HG03565 (cell line): ENCODE data around the gene FYB1.

Experiments
- ATAC-seq: cut with Tn5 transposase; IDR thresholded peaks from one replicate; pipeline ENCODE4 v1.9.1; 2021; ENCODE audit warnings: mild to moderate bottlenecking, moderate library complexity; ENCODE audit not compliant: unreplicated experiment

Gene FYB1

GRCh38 chr5:39164529-39165402 lies 54.6 kb downstream of the FYB1 start:
- no peak for ATAC-seq

- ATAC-seq = no peak
Measured at GRCh38 chr5:39164016-39164415, 55.3 kb downstream of the FYB1 start.

- ATAC-seq = no peak
Measured at GRCh38 chr5:39161578-39161977, 57.8 kb downstream of the FYB1 start.

GRCh38 chr5:39160576-39161213 lies 58.7 kb downstream of the FYB1 start:
- ATAC-seq = no peak

DNA sequence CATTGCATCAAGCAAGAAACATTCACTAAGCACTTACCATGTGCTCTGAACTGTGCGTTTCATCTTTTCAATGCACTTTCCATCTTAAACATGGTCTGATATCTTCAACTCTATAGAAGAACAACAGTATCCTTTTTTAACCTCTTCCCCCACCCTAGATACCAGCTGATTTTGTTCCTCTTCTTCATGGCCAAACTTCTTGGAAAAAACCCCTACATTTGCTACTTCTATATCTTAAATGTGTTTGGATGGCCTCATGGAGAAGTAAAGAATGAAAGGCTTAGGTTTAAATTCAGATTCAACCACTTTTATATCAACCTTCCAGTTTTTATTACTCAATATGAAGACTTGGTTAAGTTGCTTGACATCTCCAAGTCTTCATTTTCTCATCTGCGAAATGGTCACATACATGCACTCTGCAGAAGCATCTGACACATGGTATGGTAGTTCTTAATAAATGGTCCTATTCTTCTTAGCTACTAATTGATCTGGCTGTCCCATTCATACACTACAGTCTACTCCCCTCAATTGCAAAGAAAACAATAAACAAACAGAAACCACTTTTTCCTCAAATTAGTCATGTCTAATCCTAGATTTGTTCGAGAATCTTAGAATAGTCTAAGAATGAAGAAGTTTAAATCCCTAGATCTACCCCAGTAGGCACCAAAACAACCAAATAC lies 59.4 kb downstream of the FYB1 start:
- ATAC-seq = no peak

GRCh38 chr5:39158786-39159185 lies 60.6 kb downstream of the FYB1 start:
- ATAC-seq = no peak

DNA sequence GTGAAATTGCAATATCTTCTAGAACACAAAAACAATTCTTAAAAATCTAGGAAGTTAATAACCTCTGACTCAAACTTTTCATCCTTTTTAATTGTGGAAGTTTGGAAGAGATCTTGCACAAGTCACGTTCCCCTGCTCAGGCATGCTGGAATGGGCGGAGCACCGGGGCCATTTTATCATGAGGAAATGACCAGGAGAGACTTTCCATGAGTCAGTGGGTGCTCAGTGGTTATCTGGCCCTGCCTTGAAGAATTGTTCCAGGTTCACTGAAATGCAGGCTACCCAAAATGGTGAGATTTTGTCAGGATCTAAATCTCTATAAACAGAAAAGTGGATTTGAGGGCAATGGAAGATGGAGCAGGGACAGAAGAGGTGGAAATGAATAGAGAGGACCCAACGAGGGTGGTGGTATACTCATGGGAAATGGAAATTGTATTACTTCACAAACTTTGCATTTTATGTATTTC lies 61.2 kb downstream of the FYB1 start:
- ATAC-seq = no peak

- no peak for ATAC-seq
Measured at GRCh38 chr5:39157701-39158100, 61.7 kb downstream of the FYB1 start.

- no peak for ATAC-seq
Measured at GRCh38 chr5:39156082-39156481, 63.3 kb downstream of the FYB1 start.

DNA sequence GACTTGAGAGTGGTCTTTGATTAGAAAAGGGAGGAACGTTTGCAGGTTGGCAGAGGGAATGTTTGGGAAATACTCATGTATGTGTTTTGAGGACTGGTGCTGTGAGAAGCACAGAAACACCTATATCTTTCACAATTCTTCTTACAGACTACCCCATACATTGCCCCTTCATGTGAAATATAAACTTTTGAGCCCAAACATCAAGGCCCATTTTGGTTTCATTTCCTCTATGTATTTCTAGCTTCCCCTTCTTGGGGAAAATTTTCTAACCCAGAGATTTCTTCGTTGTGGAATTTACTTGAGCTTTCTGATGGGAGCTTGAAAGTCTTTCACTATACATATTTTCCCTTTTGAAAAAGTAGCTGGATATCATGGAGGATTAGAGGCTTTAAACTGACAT lies 67.6 kb downstream of the FYB1 start:
- ATAC-seq = no peak

GRCh38 chr5:39149966-39150365 lies 69.4 kb downstream of the FYB1 start:
- no peak for ATAC-seq

DNA sequence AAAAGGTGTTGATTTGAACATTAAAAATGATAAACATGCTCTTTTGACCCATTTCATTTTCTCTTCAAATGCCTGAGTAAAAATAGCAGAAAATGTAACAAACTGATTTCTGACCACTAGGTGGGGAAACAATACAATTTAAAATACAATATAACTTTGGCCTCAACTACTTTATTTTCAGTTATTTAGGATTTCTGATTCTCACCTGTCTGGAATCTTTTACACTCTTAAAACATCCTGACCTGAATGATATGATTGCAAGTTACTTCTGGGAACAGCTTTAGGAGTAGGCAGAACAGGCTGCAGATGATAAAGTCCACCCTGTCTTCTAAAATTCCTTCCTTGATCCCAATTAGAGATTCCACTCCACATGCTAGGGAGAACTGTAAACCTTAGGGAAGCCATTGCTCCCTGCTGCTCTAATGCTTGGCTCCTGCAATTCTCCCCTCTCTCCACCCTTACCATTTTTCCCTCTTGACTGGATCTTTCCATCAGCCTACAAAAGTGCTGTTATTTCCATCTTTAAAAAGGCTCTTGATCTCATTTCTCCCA lies 70.3 kb downstream of the FYB1 start:
- no peak for ATAC-seq

- ATAC-seq = no peak
Measured at GRCh38 chr5:39146831-39147540, 72.4 kb downstream of the FYB1 start.

DNA sequence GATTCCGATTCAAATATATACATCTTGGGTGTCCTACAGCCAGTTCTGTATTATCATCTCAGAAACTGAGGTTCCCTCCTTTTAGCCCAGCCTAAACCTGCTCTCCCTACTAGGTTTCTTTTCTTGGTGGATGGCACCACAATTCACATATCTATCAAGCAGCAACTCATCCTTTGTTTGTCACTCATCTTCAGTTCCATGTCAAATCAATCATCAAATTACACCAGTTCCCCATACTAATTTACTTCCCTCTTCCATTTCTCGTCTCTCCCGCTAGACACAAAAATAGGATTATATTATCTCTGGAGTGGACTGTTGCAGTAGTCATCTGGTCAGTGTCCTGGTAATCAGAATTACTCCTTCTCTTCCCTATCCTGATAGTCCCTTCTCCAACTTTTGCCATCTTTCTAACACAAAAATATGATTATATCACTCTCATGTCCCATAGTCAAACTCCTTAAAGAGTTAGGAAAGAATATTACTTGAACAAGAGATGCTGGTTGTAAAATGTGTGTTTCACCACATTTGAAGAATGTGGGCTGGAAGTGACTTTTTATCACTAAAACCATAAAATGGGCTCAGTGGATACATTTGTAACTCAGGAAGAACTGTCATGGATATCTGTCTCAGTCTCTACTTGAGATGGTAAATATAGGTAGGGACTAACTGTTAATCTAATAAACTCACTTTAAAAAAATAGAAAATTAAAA lies 76.1 kb downstream of the FYB1 start:
- no peak for ATAC-seq

DNA sequence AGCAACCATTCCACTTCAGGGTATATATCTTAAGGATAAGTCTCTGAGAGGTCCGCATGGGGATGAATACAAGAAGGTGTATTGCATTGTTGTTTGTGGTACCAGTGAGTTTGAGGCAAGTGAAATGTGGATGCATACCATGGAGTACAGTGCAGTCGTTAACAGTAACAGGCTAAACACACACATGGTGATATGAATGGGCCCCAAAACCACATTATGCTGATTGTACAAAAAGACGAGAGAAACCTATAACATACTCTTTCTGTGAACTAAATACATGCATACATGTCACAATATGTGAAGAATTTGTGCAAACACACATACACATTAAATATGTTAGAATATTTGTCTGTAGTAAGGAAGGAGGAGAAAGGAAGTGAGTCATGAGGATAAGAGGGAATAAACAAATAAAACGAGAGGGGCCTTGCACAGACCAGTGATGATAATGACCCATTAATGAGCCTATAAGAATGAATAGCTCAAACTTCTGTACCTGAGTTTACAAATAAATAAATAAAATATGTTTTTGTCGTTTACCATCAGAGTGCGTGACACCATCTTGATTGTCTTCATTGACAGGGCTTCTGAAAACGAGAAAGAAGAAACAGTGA lies 78.7 kb downstream of the FYB1 start:
- ATAC-seq = no peak

DNA sequence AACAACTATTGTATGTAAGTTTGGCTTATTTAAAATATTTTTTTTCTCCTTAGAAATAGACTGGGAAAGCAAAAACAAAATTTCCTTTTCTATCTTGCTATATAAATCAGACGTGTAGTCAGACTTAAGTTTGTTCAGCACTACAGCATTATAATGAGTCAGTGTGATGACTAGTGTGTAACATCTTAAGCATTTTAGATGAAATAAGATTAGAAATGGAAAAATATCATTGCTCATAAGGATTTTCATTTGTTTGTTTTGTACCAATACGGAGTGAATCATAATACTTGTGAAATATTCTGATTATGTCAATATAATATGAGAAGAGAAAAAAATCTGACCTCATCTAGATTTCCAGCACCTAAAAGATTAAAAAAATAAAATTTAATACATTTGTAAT lies 80.5 kb downstream of the FYB1 start:
- no peak for ATAC-seq

DNA sequence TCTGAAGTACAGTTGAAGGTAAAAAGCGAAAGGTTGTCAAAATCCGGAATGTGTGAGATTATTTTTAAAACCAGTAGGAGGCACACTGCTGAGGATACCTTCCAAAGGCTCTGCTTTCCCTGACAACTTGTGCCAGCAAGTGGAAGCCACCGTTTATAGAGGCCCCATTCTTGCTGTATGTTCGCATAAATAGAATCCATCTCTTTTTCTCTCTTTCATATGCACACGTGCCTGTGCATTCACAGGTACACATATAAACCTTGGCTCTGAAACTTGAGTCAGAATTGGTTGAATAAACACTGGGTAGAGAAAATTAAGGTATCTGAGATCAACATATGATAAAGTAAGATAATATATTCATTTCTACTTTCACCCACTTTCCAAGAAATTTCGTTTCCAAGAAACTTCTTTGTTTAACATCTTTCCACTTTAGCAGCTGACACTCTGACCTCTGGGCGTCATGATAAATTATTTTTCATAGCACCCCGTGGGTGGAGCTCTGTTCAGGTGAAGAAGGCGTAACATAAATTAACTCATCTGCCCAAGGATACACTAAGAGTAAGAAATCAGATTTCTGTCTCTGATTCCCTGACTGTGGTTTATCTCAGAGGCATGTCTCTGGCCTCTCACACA lies 81.4 kb downstream of the FYB1 start:
- ATAC-seq = no peak

DNA sequence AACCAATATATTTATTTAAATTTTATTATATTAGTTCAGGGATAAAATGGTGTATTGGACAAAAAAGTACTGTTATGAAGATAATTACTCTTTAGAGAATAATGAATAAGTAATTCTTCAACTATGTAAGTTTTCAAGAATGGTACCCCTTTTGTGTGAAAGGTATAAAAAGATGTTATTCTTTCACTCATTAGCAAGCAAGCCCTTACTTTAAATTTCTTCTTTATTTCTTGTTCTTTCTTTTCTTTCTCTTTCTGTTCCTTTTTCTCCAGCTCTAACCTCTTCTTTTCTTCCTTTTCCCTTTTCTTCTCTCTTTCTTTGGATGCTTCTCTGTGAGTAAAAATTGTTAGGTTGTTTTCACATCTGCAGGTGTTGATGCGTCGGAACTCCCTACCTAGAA lies 82.0 kb downstream of the FYB1 start:
- no peak for ATAC-seq

GRCh38 chr5:39132792-39133191 lies 86.6 kb downstream of the FYB1 start:
- no peak for ATAC-seq

- ATAC-seq = no peak
Measured at GRCh38 chr5:39132128-39132447, 87.3 kb downstream of the FYB1 start.
